OCI-LY7 (cell line): ENCODE measurements around the gene HDAC4. TPM values are rescaled to one million over a fixed set of nuclear protein-coding genes. Genes with fewer than 3 reads are reported as not detected.

Source experiments
- BruUV-seq: library from RNA; stranded (reverse); fragments of 400-500 nt; replicated peaks from 2 replicates; lab custom pipeline; 2021; lab: Mats Ljungman, UMichigan
- CTCF ChIA-PET: fragments of 300-600 bp; sonication (Branson Sonifier 250); formaldehyde crosslinking; loops from one replicate; lab custom pipeline; 2022; ENCODE audit warnings: antibody characterized with exemption; ENCODE audit not compliant: unreplicated experiment; lab: Charles Lee
- POLR2A ChIA-PET: fragments of 300-600 bp; sonication (Branson Sonifier 250); formaldehyde crosslinking; loops from one replicate; lab custom pipeline; 2022; ENCODE audit warnings: antibody characterized with exemption; lab: Charles Lee
- DNase-seq: peaks from one replicate; pipeline ENCODE4 v3.0.0-alpha.2; 2015; ENCODE audit warnings: low spot score
- H2AFZ ChIP-seq: fragments of 200-600 bp; sonication (generic), shearing (Covaris generic); 2 replicates; pipeline ENCODE4 v1.6.1; 2014; ENCODE audit warnings: mild to moderate bottlenecking, antibody characterized with exemption, low read length, moderate library complexity
- H3K27ac ChIP-seq: fragments of 200-600 bp; sonication (generic); 2 replicates; pipeline ENCODE4 v1.5.1; 2014; ENCODE audit warnings: mixed run types, low read depth, mild to moderate bottlenecking, moderate library complexity, low read length, inconsistent platforms; ENCODE audit not compliant: poor library complexity, severe bottlenecking
- H3K36me3 ChIP-seq: fragments of 200-600 bp; sonication (generic); 2 replicates; pipeline ENCODE4 v1.6.1; 2014; ENCODE audit warnings: mild to moderate bottlenecking, antibody characterized with exemption, low read length, moderate library complexity, mixed read lengths; ENCODE audit not compliant: insufficient read depth
- H3K4me1 ChIP-seq: fragments of 200-600 bp; sonication (generic); 2 replicates; pipeline ENCODE4 v1.5.1; 2014; ENCODE audit warnings: mild to moderate bottlenecking, low read length; ENCODE audit not compliant: insufficient read depth, poor library complexity, severe bottlenecking
- H3K4me2 ChIP-seq: fragments of 200-600 bp; sonication (generic); 2 replicates; pipeline ENCODE4 v1.6.1; 2014; ENCODE audit warnings: mild to moderate bottlenecking, low read length
- H3K4me3 ChIP-seq: fragments of 200-600 bp; sonication (generic); 2 replicates; pipeline ENCODE4 v1.5.1; 2014; ENCODE audit warnings: mild to moderate bottlenecking, low read depth, low read length; ENCODE audit not compliant: poor library complexity, severe bottlenecking
- H3K79me2 ChIP-seq: fragments of 200-600 bp; sonication (generic); 2 replicates; pipeline ENCODE4 v1.6.1; 2016; ENCODE audit warnings: low read depth, mild to moderate bottlenecking, low read length, moderate library complexity, mixed read lengths; ENCODE audit not compliant: insufficient read depth
- H3K9me2 ChIP-seq: fragments of 200-600 bp; sonication (generic); 2 replicates; pipeline ENCODE4 v1.6.1; 2016; ENCODE audit warnings: mild to moderate bottlenecking, low read length, mixed read lengths; ENCODE audit not compliant: insufficient read depth
- H3K9me3 ChIP-seq: fragments of 200-600 bp; sonication (generic); 2 replicates; pipeline ENCODE4 v1.6.1; 2014; ENCODE audit warnings: mild to moderate bottlenecking, mixed run types, low read length, mixed read lengths
- H4K20me1 ChIP-seq: fragments of 200-600 bp; sonication (generic); 2 replicates; pipeline ENCODE4 v1.6.1; 2014; ENCODE audit warnings: mild to moderate bottlenecking, antibody characterized with exemption, low read length, moderate library complexity, mixed read lengths; ENCODE audit not compliant: insufficient read depth
- CTCF ChIP-seq: fragments of 200-600 bp; sonication (generic); conservative IDR thresholded peaks from 2 replicates; pipeline ENCODE4 v1.5.1; 2014; ENCODE audit warnings: mild to moderate bottlenecking, antibody characterized with exemption, low read length, moderate library complexity, mixed read lengths
- EZH2phosphoT487 ChIP-seq: fragments of 200-600 bp; sonication (generic); IDR thresholded peaks from 2 replicates; pipeline ENCODE4 v1.6.1; 2018; ENCODE audit warnings: low read depth, borderline replicate concordance, mild to moderate bottlenecking, mixed run types, antibody characterized with exemption, low read length, moderate library complexity, mixed read lengths
- intact Hi-C: fragments of 100-400 bp; cut with micrococcal nuclease; formaldehyde crosslinking; loops from one replicate; pipeline ENCODE4 v1.10.0; 2022; ENCODE audit not compliant: unreplicated experiment
- total RNA-seq, 2 experiments: library from RNA; depleted of rRNA in 1 of 2; stranded (reverse); fragments of >200 nt in 1 of 2; shearing (Covaris generic) in 1 of 2; gene quantifications; 2 replicates each; pipeline ENCODE4 v1.2.3, GENCODE V29; 2014 to 2022

The HDAC4 gene
- total RNA-seq, 2 experiments from 2014 or later, result 10.2 to 20.6 TPM

GRCh38 chr2:239054921-239055320 is 345.9 kb downstream of the HDAC4 start:
- H3K4me1 ChIP-seq, result no peaks in the 10 kb centered on the region
- no peak for DNase-seq
- H2AFZ ChIP-seq, result no peak overlapping the region
- no peaks in the 10 kb centered on the region for H3K79me2 ChIP-seq
- no peak overlapping the region for H3K27ac ChIP-seq
- H4K20me1 ChIP-seq, result no peaks in the 10 kb centered on the region
- intact Hi-C loops, result no loop called here
- no peak overlapping the region for H3K4me3 ChIP-seq
- TF ChIP-seq CTCF, result no peak
- TF ChIP-seq EZH2phosphoT487, result no peak
- ChIA-PET CTCF (no interaction called here), POLR2A (no interaction called here)
- no peak overlapping the region for H3K4me2 ChIP-seq
- no TSS peak for BruUV-seq
- no peaks in the 10 kb centered on the region for H3K9me2 ChIP-seq
- H3K36me3 ChIP-seq, result no peaks in the 10 kb centered on the region
- no peaks in the 10 kb centered on the region for H3K9me3 ChIP-seq

- no peak for TF ChIP-seq EZH2phosphoT487
- TF ChIP-seq CTCF, result no peak
- Histone ChIP-seq H3K4me3 (no peak overlapping the region), H3K4me2 (no peak overlapping the region), H4K20me1 (no peaks in the 10 kb centered on the region), H2AFZ (no peak overlapping the region), H3K36me3 (no peaks in the 10 kb centered on the region), H3K9me3 (no peaks in the 10 kb centered on the region), H3K4me1 (no peaks in the 10 kb centered on the region), H3K79me2 (no peaks in the 10 kb centered on the region), H3K27ac (no peak overlapping the region), H3K9me2 (no peaks in the 10 kb centered on the region)
- POLR2A ChIA-PET, result no interaction called here
- intact Hi-C loops, result no loop called here
- CTCF ChIA-PET, result no interaction called here
- no peak for DNase-seq
- BruUV-seq, result no TSS peak
Observed at GRCh38 chr2:239053801-239054503, 346.9 kb downstream of the HDAC4 start.
